HCT116 (cell line): ENCODE data around the gene TCP10L. TPM values are rescaled to one million over a fixed set of nuclear protein-coding genes. Genes with fewer than 3 reads are reported as not detected.

Experiments
- ATAC-seq: fragments of 200-7000 bp; cut with Tn5 transposase; 2 replicates; pipeline ENCODE4 v1.9.1; 2020; ENCODE audit warnings: mild to moderate bottlenecking, moderate library complexity
- BruUV-seq: library from RNA; stranded (reverse); fragments of 400-500 nt; replicated peaks from 2 replicates; lab custom pipeline; 2021; lab: Mats Ljungman, UMichigan
- CTCF ChIA-PET: fragments of 300-600 bp; sonication (Branson Sonifier 250); formaldehyde crosslinking; loops from one replicate; lab custom pipeline; 2021; ENCODE audit warnings: antibody characterized with exemption; lab: Charles Lee
- POLR2A ChIA-PET: fragments of 300-600, 350-600 bp; sonication (Branson Sonifier 250); formaldehyde crosslinking; loops from one replicate; lab custom pipeline; 2021; ENCODE audit warnings: antibody characterized with exemption; lab: Charles Lee
- RAD21 ChIA-PET, 2 experiments: fragments of 300-600 bp; sonication (Branson Sonifier 250); formaldehyde crosslinking; loops; one replicate each; lab custom pipeline; 2023; ENCODE audit warnings: low total read pairs in 2 of 2; ENCODE audit not compliant: uncharacterized antibody in 2 of 2, unreplicated experiment in 2 of 2, low non-redundant PET in 1 of 2; lab: Charles Lee
- DNase-seq: peaks from one replicate; pipeline ENCODE4 v3.0.0-alpha.2; 2010; ENCODE audit warnings: low read depth, low spot score
- H2AFZ ChIP-seq: fragments of 200-600 bp; shearing (Covaris generic), sonication (generic); 2 replicates; pipeline ENCODE4 v1.6.1; 2017; ENCODE audit warnings: low read depth, mixed run types, mixed read lengths, antibody characterized with exemption, low read length; ENCODE audit not compliant: poor library complexity, severe bottlenecking
- H3K27ac ChIP-seq: 2 replicates; pipeline ENCODE4 v1.5.1; 2012; ENCODE audit warnings: low read depth, low read length
- H3K27me3 ChIP-seq: fragments of 200-600 bp; sonication (generic); 2 replicates; pipeline ENCODE4 v1.6.1; 2016; ENCODE audit warnings: mixed run types, low read length, mixed read lengths; ENCODE audit not compliant: insufficient read depth
- H3K36me3 ChIP-seq, 2 experiments: fragments of 200-500 bp in 1 of 2; fragments of 200-600 bp in 1 of 2; sonication (Bioruptor generic) in 1 of 2; sonication (generic) in 1 of 2; 2 replicates each; pipeline versions ENCODE4 v1.5.1 to v1.6.1; 2014 to 2016; ENCODE audit warnings: low read length in 2 of 2, inconsistent platforms in 1 of 2, mixed read lengths in 1 of 2, mixed run types in 1 of 2; ENCODE audit not compliant: insufficient read depth in 2 of 2, control insufficient read depth in 1 of 2
- H3K4me1 ChIP-seq, 2 experiments: fragments of 200-600 bp in 1 of 2; sonication (generic) in 1 of 2; 2 replicates each; pipeline versions ENCODE4 v1.5.1 to v1.6.1; 2012 to 2017; ENCODE audit warnings: low read length in 2 of 2, inconsistent platforms in 1 of 2, mild to moderate bottlenecking in 1 of 2, mixed read lengths in 1 of 2, mixed run types in 1 of 2, moderate library complexity in 1 of 2; ENCODE audit not compliant: insufficient read depth in 2 of 2, control insufficient read depth in 1 of 2
- H3K4me2 ChIP-seq: fragments of 200-600 bp; sonication (generic); 2 replicates; pipeline ENCODE4 v1.6.1; 2017; ENCODE audit warnings: mixed run types, low read length, mixed read lengths
- H3K4me3 ChIP-seq, 2 experiments: fragments of 200-600 bp in 1 of 2; sonication (generic) in 1 of 2; replicated peaks in 1 of 2; 2 replicates each; pipeline ENCODE4 v1.5.1; 2011 to 2016; ENCODE audit warnings: low read length in 2 of 2, control low read depth in 1 of 2, low read depth in 1 of 2, mild to moderate bottlenecking in 1 of 2, mixed read lengths in 1 of 2, mixed run types in 1 of 2
- H3K79me2 ChIP-seq: fragments of 200-600 bp; sonication (generic); 2 replicates; pipeline ENCODE4 v1.6.1; 2017; ENCODE audit warnings: mild to moderate bottlenecking, mixed run types, low read length, moderate library complexity, mixed read lengths; ENCODE audit not compliant: insufficient read depth
- H3K9ac ChIP-seq: fragments of 200-600 bp; sonication (generic); 2 replicates; pipeline ENCODE4 v1.6.1; 2016; ENCODE audit warnings: low read length, mixed read lengths
- H3K9me2 ChIP-seq: fragments of 200-600 bp; sonication (generic), shearing (Covaris generic); 2 replicates; pipeline ENCODE4 v1.6.1; 2017; ENCODE audit warnings: mixed run types, mild to moderate bottlenecking, moderate library complexity; ENCODE audit not compliant: insufficient read depth
- H3K9me3 ChIP-seq, 2 experiments: fragments of 200-500 bp in 1 of 2; fragments of 200-600 bp in 1 of 2; sonication (Bioruptor generic) in 1 of 2; sonication (generic) in 1 of 2; 2 replicates each; pipeline ENCODE4 v1.6.1; 2014 to 2017; ENCODE audit warnings: low read length in 2 of 2, mixed read lengths in 2 of 2, inconsistent platforms in 1 of 2, low read depth in 1 of 2, mild to moderate bottlenecking in 1 of 2, mixed run types in 1 of 2, moderate library complexity in 1 of 2; ENCODE audit not compliant: control insufficient read depth in 1 of 2, insufficient read depth in 1 of 2
- H4K20me1 ChIP-seq: fragments of 200-600 bp; sonication (generic), shearing (Covaris generic); 2 replicates; pipeline ENCODE4 v1.6.1; 2017; ENCODE audit warnings: mixed run types, mild to moderate bottlenecking, moderate library complexity; ENCODE audit not compliant: insufficient read depth
- CEBPB ChIP-seq: IDR thresholded peaks from 2 replicates; pipeline ENCODE4 v1.6.1; 2012; ENCODE audit warnings: low read depth
- CTCF ChIP-seq, 3 experiments: fragments of 200-600 bp in 1 of 3; sonication (generic) in 1 of 3; IDR thresholded peaks in 2 of 3; conservative IDR thresholded peaks in 1 of 3; 2 replicates each; pipeline ENCODE4 v1.5.1; 2012 to 2017; ENCODE audit warnings: low read depth in 2 of 3, low read length in 2 of 3, antibody characterized with exemption in 1 of 3, borderline replicate concordance in 1 of 3, control low read depth in 1 of 3, mild to moderate bottlenecking in 1 of 3, mixed read lengths in 1 of 3, mixed run types in 1 of 3, moderate library complexity in 1 of 3; ENCODE audit not compliant: insufficient read depth in 1 of 3
- EGR1 ChIP-seq: IDR thresholded peaks from 2 replicates; pipeline ENCODE4 v1.6.1; 2012; ENCODE audit warnings: low read depth
- ELF1 ChIP-seq: IDR thresholded peaks from 2 replicates; pipeline ENCODE4 v1.6.1; 2012; ENCODE audit warnings: low read depth, borderline replicate concordance
- EZH2phosphoT487 ChIP-seq: fragments of 200-600 bp; IDR thresholded peaks from 2 replicates; pipeline ENCODE4 v1.6.1; 2018; ENCODE audit warnings: antibody characterized with exemption, borderline replicate concordance
- FOSL1 ChIP-seq: IDR thresholded peaks from 2 replicates; pipeline ENCODE4 v1.6.1; 2012; ENCODE audit warnings: low read depth
- JUND ChIP-seq: IDR thresholded peaks from 2 replicates; pipeline ENCODE4 v1.6.1; 2012
- POLR2A ChIP-seq: IDR thresholded peaks from 2 replicates; pipeline ENCODE4 v1.7.0; 2011; ENCODE audit warnings: borderline replicate concordance; ENCODE audit not compliant: insufficient read depth, insufficient read length; ENCODE audit errors: extremely low read depth
- POLR2AphosphoS5 ChIP-seq: IDR thresholded peaks from 2 replicates; pipeline ENCODE4 v1.6.1; 2011; ENCODE audit warnings: mild to moderate bottlenecking, low read depth, low read length, moderate library complexity
- SIN3A ChIP-seq: IDR thresholded peaks from 2 replicates; pipeline ENCODE4 v1.6.1; 2012; ENCODE audit warnings: low read depth
- SP1 ChIP-seq: IDR thresholded peaks from 2 replicates; pipeline ENCODE4 v1.6.1; 2012; ENCODE audit warnings: low read depth
- SRF ChIP-seq: IDR thresholded peaks from 2 replicates; pipeline ENCODE4 v1.6.1; 2012; ENCODE audit warnings: low read depth
- ZBTB33 ChIP-seq: IDR thresholded peaks from 2 replicates; pipeline ENCODE4 v1.6.1; 2011; ENCODE audit warnings: mild to moderate bottlenecking, low read length, moderate library complexity; ENCODE audit not compliant: insufficient replicate concordance; ENCODE audit errors: extremely low read depth
- ZFX ChIP-seq: fragments of 450-650 bp; IDR thresholded peaks from 2 replicates; pipeline ENCODE4 v1.6.1; 2017
- intact Hi-C: fragments of 100-400 bp; cut with micrococcal nuclease; formaldehyde crosslinking; loops from 2 replicates; pipeline ENCODE4 v1.10.0; 2022
- total RNA-seq: library from RNA; stranded (reverse); gene quantifications from one replicate; pipeline ENCODE4 v1.2.1, GENCODE V29; 2021; ENCODE audit not compliant: unreplicated experiment
- TF ChIP-seq, protein P1 (sequence below): IDR thresholded peaks from 2 replicates; pipeline ENCODE4 v1.6.1; 2012; ENCODE audit warnings: low read depth
- TF ChIP-seq, protein P2 (sequence below): IDR thresholded peaks from 2 replicates; pipeline ENCODE4 v1.6.1; 2012

Gene TCP10L
- total RNA-seq, 1 experiment from 2014 or later: 0.07 TPM

DNA sequence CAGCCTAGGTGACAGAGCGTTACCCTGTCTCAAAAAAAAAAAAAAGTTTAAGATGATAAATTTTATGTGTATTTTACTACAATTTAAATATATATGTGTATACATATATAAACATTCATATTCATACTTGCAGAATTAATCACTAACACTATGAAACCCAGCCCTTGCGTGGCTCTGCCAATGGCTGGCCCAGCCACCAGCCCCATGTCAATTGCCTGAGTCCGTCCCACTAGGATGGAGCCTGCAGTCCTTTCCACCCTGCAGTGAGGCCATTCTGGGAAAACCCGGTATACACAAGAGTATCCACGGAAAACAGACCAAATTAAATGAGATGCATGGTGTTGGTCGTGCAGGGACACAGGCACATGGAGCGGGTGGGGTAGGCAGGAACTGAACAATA lies 49.7 kb downstream of the TCP10L start:
- RAD21 ChIA-PET: no interaction called here
- Histone ChIP-seq H4K20me1 (no peaks in the 10 kb centered on the region), H3K36me3 (no peaks in the 10 kb centered on the region)
- intact Hi-C loops: no loop called here
- TF ChIP-seq, protein P1, sequence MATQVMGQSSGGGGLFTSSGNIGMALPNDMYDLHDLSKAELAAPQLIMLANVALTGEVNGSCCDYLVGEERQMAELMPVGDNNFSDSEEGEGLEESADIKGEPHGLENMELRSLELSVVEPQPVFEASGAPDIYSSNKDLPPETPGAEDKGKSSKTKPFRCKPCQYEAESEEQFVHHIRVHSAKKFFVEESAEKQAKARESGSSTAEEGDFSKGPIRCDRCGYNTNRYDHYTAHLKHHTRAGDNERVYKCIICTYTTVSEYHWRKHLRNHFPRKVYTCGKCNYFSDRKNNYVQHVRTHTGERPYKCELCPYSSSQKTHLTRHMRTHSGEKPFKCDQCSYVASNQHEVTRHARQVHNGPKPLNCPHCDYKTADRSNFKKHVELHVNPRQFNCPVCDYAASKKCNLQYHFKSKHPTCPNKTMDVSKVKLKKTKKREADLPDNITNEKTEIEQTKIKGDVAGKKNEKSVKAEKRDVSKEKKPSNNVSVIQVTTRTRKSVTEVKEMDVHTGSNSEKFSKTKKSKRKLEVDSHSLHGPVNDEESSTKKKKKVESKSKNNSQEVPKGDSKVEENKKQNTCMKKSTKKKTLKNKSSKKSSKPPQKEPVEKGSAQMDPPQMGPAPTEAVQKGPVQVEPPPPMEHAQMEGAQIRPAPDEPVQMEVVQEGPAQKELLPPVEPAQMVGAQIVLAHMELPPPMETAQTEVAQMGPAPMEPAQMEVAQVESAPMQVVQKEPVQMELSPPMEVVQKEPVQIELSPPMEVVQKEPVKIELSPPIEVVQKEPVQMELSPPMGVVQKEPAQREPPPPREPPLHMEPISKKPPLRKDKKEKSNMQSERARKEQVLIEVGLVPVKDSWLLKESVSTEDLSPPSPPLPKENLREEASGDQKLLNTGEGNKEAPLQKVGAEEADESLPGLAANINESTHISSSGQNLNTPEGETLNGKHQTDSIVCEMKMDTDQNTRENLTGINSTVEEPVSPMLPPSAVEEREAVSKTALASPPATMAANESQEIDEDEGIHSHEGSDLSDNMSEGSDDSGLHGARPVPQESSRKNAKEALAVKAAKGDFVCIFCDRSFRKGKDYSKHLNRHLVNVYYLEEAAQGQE: no peak
- TF ChIP-seq ZBTB33 (no peak), POLR2A (no peak), EZH2phosphoT487 (no peak), SP1 (no peak), CEBPB (no peak), FOSL1 (no peak), ZFX (no peak), SIN3A (no peak), CTCF (IDR thresholded peaks at IDR 0.05 in 2 of 3, conservative IDR thresholded peaks at IDR 0.05 in 1 of 3; ENCODE audit: borderline replicate concordance in 1 of 3, insufficient read depth in 1 of 3, low read depth in 2 of 3, low read length in 2 of 3) (no peak), ELF1 (no peak), POLR2AphosphoS5 (no peak), EGR1 (no peak), JUND (no peak), SRF (no peak)
- TF ChIP-seq, protein P2, sequence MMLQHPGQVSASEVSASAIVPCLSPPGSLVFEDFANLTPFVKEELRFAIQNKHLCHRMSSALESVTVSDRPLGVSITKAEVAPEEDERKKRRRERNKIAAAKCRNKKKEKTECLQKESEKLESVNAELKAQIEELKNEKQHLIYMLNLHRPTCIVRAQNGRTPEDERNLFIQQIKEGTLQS: no peak
- TF ChIP-seq, all 23 proteins: peak for 0
- ChIA-PET POLR2A (no interaction called here), CTCF (interaction anchor here (0.7 kb wide), 1 partner anchor 32 kb away, joined by 3 read pairs; no protein-coding TSS in a partner anchor)
- no peaks in the 10 kb centered on the region for H3K79me2 ChIP-seq
- ATAC-seq (no peak), DNase-seq (no peak)
- no peak overlapping the region for H3K4me3 ChIP-seq
- H3K27ac ChIP-seq: no peak overlapping the region
- no peaks in the 10 kb centered on the region for H3K27me3 ChIP-seq
- no peak overlapping the region for H3K9ac ChIP-seq
- H3K4me2 ChIP-seq: no peak overlapping the region
- H3K4me1 ChIP-seq: peaks cover 4 to 6% of the 10 kb centered on the region in 2 experiments
- no peaks in the 10 kb centered on the region for H3K9me3 ChIP-seq
- no peaks in the 10 kb centered on the region for H3K9me2 ChIP-seq
- no peak overlapping the region for H2AFZ ChIP-seq
- BruUV-seq: no TSS peak
